Loucy (cell line): ENCODE data around the gene NSUN3.

Experiments
- H2AFZ ChIP-seq: fragments of 200-600 bp; sonication (generic); 2 replicates; pipeline ENCODE4 v1.6.0; 2016; ENCODE audit warnings: antibody characterized with exemption, mild to moderate bottlenecking, low read length, moderate library complexity
- H3F3A ChIP-seq: fragments of 200-600 bp; 2 replicates; pipeline ENCODE4 v1.6.0; 2016; ENCODE audit warnings: antibody characterized with exemption, low read depth, mild to moderate bottlenecking
- H3K27me3 ChIP-seq: fragments of 200-600 bp; sonication (generic); 2 replicates; pipeline ENCODE4 v1.6.1; 2014; ENCODE audit warnings: low read length, mild to moderate bottlenecking; ENCODE audit not compliant: insufficient read depth, poor library complexity, severe bottlenecking
- H3K36me3 ChIP-seq: fragments of 200-600 bp; sonication (generic); 2 replicates; pipeline ENCODE4 v1.6.1; 2016; ENCODE audit warnings: low read length; ENCODE audit not compliant: insufficient read depth
- H3K4me1 ChIP-seq: fragments of 200-600 bp; sonication (generic); 2 replicates; pipeline ENCODE4 v1.5.1; 2014; ENCODE audit warnings: low read length, mild to moderate bottlenecking; ENCODE audit not compliant: insufficient read depth, poor library complexity, severe bottlenecking
- H3K4me2 ChIP-seq: fragments of 200-600 bp; sonication (generic); 2 replicates; pipeline ENCODE4 v1.6.0; 2014; ENCODE audit warnings: antibody characterized with exemption, low read length, low read depth, mild to moderate bottlenecking; ENCODE audit not compliant: poor library complexity, severe bottlenecking
- H3K4me3 ChIP-seq: fragments of 200-600 bp; sonication (generic); 2 replicates; pipeline ENCODE4 v1.5.1; 2014; ENCODE audit warnings: low read length, mild to moderate bottlenecking, mixed read lengths; ENCODE audit not compliant: poor library complexity, severe bottlenecking
- H3K79me2 ChIP-seq: fragments of 200-600 bp; sonication (generic); 2 replicates; pipeline ENCODE4 v1.6.1; 2014; ENCODE audit warnings: low read length; ENCODE audit not compliant: insufficient read depth
- H3K9ac ChIP-seq: fragments of 200-600 bp; sonication (generic); 2 replicates; pipeline ENCODE4 v1.6.0; 2014; ENCODE audit warnings: mild to moderate bottlenecking, low read depth, low read length, moderate library complexity; ENCODE audit not compliant: poor library complexity, severe bottlenecking
- H3K9me2 ChIP-seq: fragments of 200-600 bp; sonication (generic); replicated peaks from 2 replicates; pipeline ENCODE4 v1.6.1; 2016; ENCODE audit warnings: low read depth, low read length, mixed read lengths
- H3K9me3 ChIP-seq: fragments of 200-600 bp; sonication (generic); 2 replicates; pipeline ENCODE4 v1.6.1; 2014; ENCODE audit warnings: mild to moderate bottlenecking, antibody characterized with exemption, low read length, low read depth; ENCODE audit not compliant: insufficient read depth
- H4K20me1 ChIP-seq: fragments of 200-600 bp; sonication (generic); 2 replicates; pipeline ENCODE4 v1.6.0; 2014; ENCODE audit warnings: antibody characterized with exemption, low read length, mild to moderate bottlenecking; ENCODE audit not compliant: insufficient read depth, poor library complexity, severe bottlenecking
- EZH2phosphoT487 ChIP-seq: fragments of 200-600 bp; IDR thresholded peaks from 2 replicates; pipeline ENCODE4 v1.6.1; 2018; ENCODE audit warnings: antibody characterized with exemption, mild to moderate bottlenecking, moderate library complexity, borderline replicate concordance
- TF ChIP-seq, protein P1 (sequence below): fragments of 200-600 bp; sonication (generic); conservative IDR thresholded peaks from 2 replicates; pipeline ENCODE4 v1.5.1; 2014; ENCODE audit warnings: mild to moderate bottlenecking, antibody characterized with exemption, low read length

Gene NSUN3

DNA sequence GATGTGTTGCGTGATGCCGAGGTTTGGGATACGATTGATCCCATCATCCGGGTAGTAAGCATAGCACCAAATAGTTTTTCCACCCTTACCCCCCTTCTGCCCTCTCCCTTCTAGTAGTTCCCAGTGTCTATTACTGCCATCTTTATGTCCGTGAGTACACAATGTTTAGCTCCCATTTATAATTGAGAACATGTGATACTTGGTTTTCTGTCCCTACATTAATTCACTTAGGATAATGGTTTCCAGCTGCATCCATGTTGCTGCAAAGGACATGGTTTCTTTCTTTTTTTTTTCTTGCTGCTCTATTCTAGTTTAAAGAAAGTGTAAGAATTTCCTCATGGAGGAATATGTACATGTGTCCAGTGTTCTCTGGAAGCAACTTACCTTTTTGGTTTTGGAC is 51.8 kb downstream of the NSUN3 start:
- Histone ChIP-seq H3K4me2 (no peak overlapping the region), H3K27me3 (no peaks in the 10 kb centered on the region), H3K79me2 (no peaks in the 10 kb centered on the region), H2AFZ (no peak overlapping the region), H3K9ac (no peak overlapping the region), H3K36me3 (peaks cover 10% of the 10 kb centered on the region; the same call in 1 of the 2 replicates), H3K4me1 (peaks cover 5% of the 10 kb centered on the region), H4K20me1 (no peaks in the 10 kb centered on the region), H3K9me3 (no peaks in the 10 kb centered on the region), H3K9me2 (no peaks in the 10 kb centered on the region), H3K4me3 (no peak overlapping the region), H3F3A (no peaks in the 10 kb centered on the region)
- no peak for TF ChIP-seq EZH2phosphoT487
- TF ChIP-seq, protein P1, sequence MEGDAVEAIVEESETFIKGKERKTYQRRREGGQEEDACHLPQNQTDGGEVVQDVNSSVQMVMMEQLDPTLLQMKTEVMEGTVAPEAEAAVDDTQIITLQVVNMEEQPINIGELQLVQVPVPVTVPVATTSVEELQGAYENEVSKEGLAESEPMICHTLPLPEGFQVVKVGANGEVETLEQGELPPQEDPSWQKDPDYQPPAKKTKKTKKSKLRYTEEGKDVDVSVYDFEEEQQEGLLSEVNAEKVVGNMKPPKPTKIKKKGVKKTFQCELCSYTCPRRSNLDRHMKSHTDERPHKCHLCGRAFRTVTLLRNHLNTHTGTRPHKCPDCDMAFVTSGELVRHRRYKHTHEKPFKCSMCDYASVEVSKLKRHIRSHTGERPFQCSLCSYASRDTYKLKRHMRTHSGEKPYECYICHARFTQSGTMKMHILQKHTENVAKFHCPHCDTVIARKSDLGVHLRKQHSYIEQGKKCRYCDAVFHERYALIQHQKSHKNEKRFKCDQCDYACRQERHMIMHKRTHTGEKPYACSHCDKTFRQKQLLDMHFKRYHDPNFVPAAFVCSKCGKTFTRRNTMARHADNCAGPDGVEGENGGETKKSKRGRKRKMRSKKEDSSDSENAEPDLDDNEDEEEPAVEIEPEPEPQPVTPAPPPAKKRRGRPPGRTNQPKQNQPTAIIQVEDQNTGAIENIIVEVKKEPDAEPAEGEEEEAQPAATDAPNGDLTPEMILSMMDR, result no peak

DNA sequence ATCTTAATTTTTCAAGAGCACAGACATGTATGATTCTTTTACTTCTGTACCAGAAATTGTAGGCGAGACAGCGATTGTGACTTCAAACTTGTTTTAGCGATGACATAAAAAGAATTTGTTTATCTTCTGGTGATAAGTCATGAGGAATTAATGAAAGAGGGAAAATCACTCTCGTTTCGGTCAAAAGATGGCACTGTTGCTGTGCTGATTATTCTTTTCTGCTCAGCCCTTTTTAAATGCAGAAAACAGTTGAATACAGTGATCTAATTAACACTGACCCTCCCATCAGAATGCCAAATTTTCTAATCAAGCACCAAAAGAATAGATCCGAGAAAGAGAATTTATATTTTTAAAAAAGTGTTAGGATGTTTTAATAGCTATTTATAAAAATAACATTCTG is 52.6 kb downstream of the NSUN3 start:
- TF ChIP-seq, protein P1, result peak; percentile 58
- no peak for TF ChIP-seq EZH2phosphoT487
- Histone ChIP-seq H4K20me1 (no peaks in the 10 kb centered on the region), H3K4me1 (peaks cover 5% of the 10 kb centered on the region), H3K27me3 (no peaks in the 10 kb centered on the region), H3K9ac (no peak overlapping the region), H3K79me2 (no peaks in the 10 kb centered on the region), H3K9me3 (no peaks in the 10 kb centered on the region), H2AFZ (no peak overlapping the region), H3K36me3 (peaks cover 6% of the 10 kb centered on the region; the same call in 1 of the 2 replicates), H3K9me2 (no peaks in the 10 kb centered on the region), H3F3A (no peaks in the 10 kb centered on the region), H3K4me2 (no peak overlapping the region), H3K4me3 (no peak overlapping the region)

GRCh38 chr3:94117729-94118128 is 54.9 kb downstream of the NSUN3 start:
- no peak overlapping the region for H3K9ac ChIP-seq
- no peaks in the 10 kb centered on the region for H3K36me3 ChIP-seq
- TF ChIP-seq EZH2phosphoT487, result no peak
- TF ChIP-seq, protein P1, result no peak

More at GRCh38 chr3:94117729-94118128, 54.9 kb downstream of the NSUN3 start:
- Histone ChIP-seq H3K27me3 (no peaks in the 10 kb centered on the region), H3K4me2 (no peak overlapping the region), H3K4me3 (no peak overlapping the region), H3K9me2 (no peaks in the 10 kb centered on the region), H3K79me2 (no peaks in the 10 kb centered on the region), H4K20me1 (no peaks in the 10 kb centered on the region), H3K9me3 (no peaks in the 10 kb centered on the region), H3K4me1 (peaks cover 5% of the 10 kb centered on the region), H3F3A (no peaks in the 10 kb centered on the region), H2AFZ (no peak overlapping the region)
